ENCODE data around the gene GSG1L.

Gene GSG1L

GRCh38 chr16:28067604-28068379 lies 4.3 kb upstream of the GSG1L start:
- no peak for DNase-seq

- no peak for DNase-seq
These were observed 1.3 kb upstream of the GSG1L start for GRCh38 chr16:28064706-28065249.

DNA sequence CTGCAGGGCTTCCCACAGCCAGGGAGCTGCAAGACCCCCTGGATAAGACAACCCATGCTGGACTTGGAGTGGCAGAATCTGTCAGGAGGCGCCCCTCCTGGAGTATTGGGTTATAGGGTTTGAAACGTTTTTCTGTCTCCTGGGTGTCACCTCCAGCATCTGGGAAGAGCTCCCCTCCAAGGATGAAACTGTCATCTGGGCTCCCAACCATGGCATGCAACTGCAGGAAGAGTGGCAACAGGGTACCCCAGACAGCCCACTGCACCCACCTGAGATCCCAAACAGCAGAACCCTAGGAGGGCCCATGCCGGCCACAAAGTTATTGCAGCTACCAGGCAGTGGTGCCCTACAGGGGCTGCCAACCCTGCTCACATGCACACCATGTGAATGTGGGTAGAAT lies 636 bp upstream of the GSG1L start:
- DNase-seq: peak in 1 of 56 donors; percentile 24

GRCh38 chr16:28062847-28063521 lies 530 bp downstream of the GSG1L start:
- DNase-seq: peak in 2 of 56 donors; percentile 8 to 29

GRCh38 chr16:28062261-28062846 lies 1.2 kb downstream of the GSG1L start:
- peak in 3 of 56 donors; percentile 4 to 37 (median 18) for DNase-seq

GRCh38 chr16:28061352-28062101 lies 2.0 kb downstream of the GSG1L start:
- DNase-seq: no peak

DNA sequence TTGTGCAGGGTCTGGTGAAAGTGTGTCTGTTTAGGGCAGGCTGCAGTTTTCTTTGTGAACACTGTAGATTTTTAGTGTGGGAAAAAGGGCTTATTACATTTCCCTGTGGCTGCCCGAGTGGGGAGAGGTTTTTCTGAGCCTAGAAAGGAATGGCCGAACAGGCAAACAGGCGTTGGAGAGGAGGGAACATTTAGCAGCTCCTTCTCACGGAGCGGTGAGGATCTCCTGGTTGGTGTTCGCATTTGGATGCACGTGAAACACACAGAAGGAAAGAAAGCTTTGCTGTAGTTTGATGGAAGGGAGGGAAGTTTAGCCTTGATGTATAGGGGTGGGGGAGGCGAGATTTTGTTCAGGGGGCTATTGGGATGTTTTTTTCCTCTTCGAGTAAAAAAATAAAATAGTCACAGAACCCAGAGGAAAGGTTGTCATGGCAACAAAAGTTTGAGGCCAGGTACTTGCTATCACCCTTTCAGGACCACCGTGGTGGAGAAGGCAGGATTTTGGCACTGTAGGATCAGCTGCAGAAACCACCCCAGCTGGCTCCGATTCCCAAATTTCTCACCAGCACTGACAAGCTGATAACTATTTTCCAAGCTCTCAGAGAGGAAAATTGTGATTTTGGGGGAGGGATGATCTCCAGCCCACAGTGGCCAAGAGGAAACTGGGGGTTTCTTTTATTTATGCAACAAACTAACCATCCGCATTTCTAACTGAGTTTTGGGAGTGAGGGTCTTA lies 3.5 kb downstream of the GSG1L start:
- peak in 1 of 56 donors; percentile 15 for DNase-seq

DNA sequence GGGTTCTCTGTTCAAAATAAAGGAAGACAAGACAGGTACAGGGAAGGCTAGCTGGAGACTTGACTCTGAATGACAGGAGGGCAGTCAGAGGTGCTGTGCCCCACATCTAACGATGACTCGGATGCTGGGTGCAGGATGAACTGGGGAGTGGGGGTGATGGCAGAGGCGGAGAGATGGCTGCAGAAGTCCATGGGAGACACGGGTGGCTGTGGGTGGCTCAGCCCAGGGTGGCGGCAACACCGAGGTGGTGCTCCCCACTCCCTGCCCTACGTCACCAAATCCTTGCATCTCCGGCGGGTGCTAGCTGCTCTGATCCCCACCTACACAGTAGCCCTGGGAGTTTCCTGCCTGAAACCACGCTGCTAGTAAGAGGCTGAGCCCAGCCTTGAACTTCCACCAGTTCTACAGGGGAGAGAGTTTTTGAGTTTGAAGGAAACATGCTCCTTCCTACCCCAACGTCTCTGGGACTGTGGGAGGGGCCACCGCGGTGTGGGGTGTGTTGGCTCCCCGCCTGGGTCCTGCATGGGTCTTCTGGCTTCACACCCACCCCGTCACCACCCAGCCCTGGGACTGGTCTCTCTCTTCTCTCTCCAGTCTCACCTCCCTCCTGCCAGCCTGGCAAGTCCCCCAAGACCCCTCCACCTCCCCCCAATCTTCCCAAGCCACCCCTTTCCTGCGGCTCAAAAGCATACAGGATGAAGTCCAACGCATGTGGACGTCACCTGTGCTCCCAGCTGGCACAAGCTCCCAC lies 4.5 kb downstream of the GSG1L start:
- DNase-seq: no peak

DNA sequence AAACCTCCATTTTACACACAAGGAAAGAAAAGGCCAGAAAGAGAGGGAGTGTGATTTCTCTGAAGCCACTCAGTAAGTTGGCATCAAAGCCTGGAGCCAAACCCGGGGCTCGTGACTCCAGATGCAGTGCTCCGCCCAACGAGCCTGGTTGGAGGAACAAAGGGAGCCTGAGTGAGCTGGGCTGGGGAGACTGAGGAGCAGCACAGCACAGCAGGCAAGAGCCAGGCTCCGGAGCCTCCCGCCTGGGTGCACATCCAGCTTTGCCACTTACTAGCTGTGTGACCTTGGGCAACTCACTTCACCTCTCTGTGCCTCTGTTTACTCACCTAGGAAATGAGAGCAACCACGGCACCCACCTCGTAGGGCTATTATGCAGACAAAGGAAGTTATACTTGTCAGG lies 5.6 kb downstream of the GSG1L start:
- DNase-seq: no peak

DNA sequence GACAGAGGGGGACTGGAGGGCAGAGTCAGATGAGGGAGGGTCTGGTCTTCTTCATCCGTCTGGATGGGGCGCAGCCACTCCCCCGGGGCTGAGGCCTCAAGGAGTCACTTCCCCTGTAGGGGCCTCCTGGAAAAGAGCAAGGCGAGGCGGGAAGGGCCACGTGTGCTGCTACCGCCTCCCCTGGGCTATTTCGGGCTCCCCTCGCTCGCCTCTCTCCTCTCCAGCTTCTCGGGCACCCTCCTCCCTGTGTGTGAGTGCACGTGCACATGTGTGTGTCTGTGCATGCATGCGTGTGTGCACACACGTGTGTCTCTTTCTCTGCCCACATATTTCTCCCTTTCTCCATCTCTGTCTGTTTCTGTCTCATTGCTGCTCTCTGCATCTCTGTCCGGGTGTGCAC lies 10.1 kb downstream of the GSG1L start:
- peak in 8 of 56 donors; percentile 8 to 42 (median 24) for DNase-seq

DNA sequence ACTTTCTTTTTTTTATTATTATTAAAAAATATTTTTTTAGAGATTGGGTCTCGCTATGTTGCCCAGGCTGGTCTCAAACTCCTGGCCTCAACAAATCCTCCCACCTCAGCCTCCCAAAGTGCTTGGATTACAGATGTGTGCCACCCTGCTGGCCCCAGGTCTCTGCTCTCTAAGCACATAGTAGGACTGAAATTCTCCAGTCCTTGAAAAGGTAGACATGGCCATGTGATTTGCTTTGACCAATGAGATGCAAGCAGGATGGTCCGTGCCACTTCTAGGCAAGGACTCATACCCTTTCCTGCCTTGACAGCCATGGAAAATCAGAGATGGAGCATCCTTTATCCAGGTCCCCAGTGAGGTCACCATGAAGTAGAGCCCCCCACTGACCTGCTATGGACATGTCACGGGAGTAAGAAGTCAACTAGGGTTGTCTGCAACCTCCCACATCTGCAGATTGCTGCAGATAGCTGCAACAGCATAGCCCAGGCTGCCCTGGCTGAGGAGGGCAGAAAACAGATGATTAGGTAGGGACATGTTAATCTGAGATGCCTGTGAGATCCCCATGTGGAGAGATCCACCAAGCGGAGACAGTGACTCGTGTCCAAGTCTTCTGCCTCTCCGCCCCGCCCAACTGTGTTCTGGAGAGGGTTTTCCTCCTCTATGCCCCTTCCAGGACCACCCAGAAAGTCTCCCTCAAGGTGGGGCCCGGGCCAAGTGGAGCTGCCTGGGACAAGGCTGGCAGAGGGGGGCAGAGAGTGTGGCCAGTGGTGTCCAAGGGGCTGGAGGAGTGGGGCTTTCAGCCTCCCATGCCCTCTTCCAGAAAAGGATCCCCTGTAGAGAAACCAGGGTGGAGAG lies 11.0 kb downstream of the GSG1L start:
- DNase-seq: no peak

- DNase-seq: no peak
These were observed 12.0 kb downstream of the GSG1L start for GRCh38 chr16:28051486-28051885.

DNA sequence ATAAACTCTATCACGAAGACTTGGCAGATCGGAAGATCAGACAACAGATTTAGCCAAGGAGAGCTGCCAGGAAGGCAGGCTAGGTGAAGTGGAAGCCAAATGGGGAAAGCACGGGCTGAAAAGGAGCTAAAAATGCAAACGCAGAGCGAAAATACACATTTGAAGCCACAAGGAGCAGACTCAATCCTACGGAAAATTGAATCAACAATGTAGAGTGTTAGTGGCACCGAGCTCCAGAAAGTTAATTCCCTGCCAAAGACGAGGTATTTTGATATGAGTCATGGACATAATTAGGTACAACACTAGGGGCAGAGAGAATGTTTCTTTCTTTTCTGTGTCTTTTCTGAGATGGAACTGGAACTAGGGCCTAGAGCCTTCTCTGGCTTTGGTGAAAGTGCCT lies 20.7 kb downstream of the GSG1L start:
- peak in 1 of 56 donors; percentile 7 for DNase-seq

DNA sequence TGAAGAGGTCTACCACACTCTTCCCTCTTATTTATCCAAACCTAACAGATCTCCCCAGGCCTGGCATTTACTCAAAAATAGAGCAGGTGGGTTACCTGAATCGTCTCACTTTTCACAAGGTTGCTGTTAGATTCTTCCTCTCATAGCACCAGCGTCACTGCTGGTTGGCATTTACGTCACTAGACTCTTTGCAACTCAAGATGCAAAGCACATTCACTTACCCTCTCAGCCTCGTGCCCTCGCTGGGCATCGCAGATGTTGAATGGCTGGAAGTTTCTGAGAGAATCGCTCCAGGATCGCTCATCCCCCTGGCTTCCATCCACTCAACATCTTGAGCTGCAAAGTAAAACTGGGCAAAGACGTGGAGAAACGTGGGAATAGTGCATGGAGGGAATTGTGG lies 21.9 kb downstream of the GSG1L start:
- no peak for DNase-seq

DNA sequence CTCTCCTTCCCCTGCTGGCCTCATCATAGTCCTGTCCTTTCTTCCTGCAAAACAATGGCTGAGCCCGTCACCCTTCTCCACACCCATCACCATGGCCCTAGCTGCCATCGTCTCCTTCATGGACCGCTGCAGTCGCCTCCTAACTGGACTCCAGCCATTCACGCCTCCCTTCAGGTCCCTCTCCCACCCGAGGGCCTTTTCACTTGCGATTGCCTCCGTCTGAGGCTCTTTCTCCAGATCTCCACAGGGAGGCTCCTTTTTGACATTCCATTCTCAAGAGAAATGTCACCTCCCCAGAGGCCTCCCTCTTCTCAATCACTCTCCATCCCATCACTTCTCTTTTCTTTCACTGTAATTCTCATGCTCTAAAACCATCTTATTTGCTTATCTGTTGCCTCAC lies 23.5 kb downstream of the GSG1L start:
- DNase-seq: no peak

- no peak for DNase-seq
These were observed 24.0 kb downstream of the GSG1L start for GRCh38 chr16:28039493-28039892.

DNA sequence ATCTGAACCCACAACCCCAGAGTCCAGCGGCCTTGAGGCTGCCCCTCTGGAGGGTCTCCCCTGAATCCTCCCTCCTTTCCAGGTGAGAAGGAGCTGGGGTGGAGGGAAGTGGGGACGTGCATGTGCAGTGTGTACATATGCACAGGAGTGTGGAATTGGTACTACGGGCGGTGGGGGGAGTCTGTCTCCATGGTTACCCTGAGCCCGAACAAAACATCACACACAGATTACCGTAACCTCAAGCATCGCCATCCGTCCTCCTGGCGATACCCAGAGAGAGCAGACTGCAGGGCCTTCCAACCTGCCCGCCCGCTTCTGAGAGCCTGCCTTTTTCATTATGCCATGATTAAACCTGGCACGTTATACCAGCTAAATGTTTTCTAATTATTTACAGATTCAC lies 25.1 kb downstream of the GSG1L start:
- DNase-seq: peak in 1 of 56 donors; percentile 8

DNA sequence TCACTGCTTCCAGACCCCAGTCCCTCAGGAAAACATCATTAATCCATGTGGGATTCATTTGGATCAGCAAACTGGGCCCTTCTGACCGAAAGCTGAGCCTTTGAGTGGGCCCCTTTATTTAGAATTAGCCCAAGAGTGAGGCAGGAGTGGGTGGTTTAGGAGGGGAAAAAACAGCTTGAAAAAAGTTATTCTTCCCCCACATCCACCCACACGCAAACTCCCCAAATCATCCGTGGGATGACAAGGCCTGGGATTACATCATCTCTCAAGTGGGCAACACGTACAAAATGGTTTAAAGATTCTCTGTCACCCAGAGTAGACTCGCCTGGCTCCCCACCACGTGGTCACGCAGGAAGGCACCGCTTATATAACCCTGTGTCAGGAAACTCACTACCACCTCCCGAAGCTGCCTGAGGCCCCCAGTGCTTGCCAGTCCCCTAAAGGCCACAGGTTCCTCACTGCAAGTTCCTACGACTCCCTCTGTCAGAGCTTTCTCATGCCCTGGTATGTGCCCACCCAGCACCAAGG lies 27.6 kb downstream of the GSG1L start:
- peak in 4 of 56 donors; percentile 5 to 28 (median 18) for DNase-seq

GRCh38 chr16:28033870-28034269 lies 29.6 kb downstream of the GSG1L start:
- DNase-seq: no peak
